Hepatocyte (in vitro differentiated cells): ENCODE data around the gene SLC7A5. TPM values are rescaled to one million over a fixed set of nuclear protein-coding genes. Genes with fewer than 3 reads are reported as not detected.
"Not testable (repeated sequence)": the region's sequence is repeated elsewhere in the genome, so short reads cannot be mapped to it uniquely, and the experiment has no call there.

ENCODE experiments used
- DNase-seq: peaks from one replicate; pipeline ENCODE4 v3.0.0-alpha.2; 2016; ENCODE audit warnings: low spot score
- H2AFZ ChIP-seq: fragments of 200-600 bp; sonication (generic); 2 replicates; pipeline ENCODE4 v1.6.0; 2016; ENCODE audit warnings: antibody characterized with exemption, mild to moderate bottlenecking
- H3K27ac ChIP-seq: fragments of 200-600 bp; sonication (generic); 2 replicates; pipeline ENCODE4 v1.5.1; 2016; ENCODE audit warnings: mild to moderate bottlenecking
- H3K27me3 ChIP-seq: fragments of 200-600 bp; sonication (generic); 2 replicates; pipeline ENCODE4 v1.6.1; 2016
- H3K36me3 ChIP-seq: fragments of 200-600 bp; sonication (generic); replicated peaks from 2 replicates; pipeline ENCODE4 v1.5.1; 2016; ENCODE audit warnings: low read depth; ENCODE audit not compliant: insufficient read depth
- H3K4me1 ChIP-seq: fragments of 200-600 bp; sonication (generic); 2 replicates; pipeline ENCODE4 v1.5.1; 2016; ENCODE audit warnings: mild to moderate bottlenecking, moderate library complexity; ENCODE audit not compliant: insufficient read depth
- H3K4me2 ChIP-seq: fragments of 200-600 bp; sonication (generic); 2 replicates; pipeline ENCODE4 v1.6.0; 2016
- H3K4me3 ChIP-seq: fragments of 200-600 bp; sonication (generic); 2 replicates; pipeline ENCODE4 v1.5.1; 2016; ENCODE audit warnings: mild to moderate bottlenecking
- H3K79me2 ChIP-seq: fragments of 200-600 bp; sonication (generic); 2 replicates; pipeline ENCODE4 v1.6.0; 2017; ENCODE audit warnings: mild to moderate bottlenecking
- H3K9me2 ChIP-seq: fragments of 200-600 bp; sonication (generic); replicated peaks from 2 replicates; pipeline ENCODE4 v1.6.0; 2017; ENCODE audit warnings: mild to moderate bottlenecking; ENCODE audit not compliant: insufficient read depth
- H3K9me3 ChIP-seq: fragments of 200-600 bp; sonication (generic); 2 replicates; pipeline ENCODE4 v1.5.1; 2016; ENCODE audit warnings: low read depth, mild to moderate bottlenecking
- H4K20me1 ChIP-seq: fragments of 200-600 bp; sonication (generic); 2 replicates; pipeline ENCODE4 v1.6.0; 2016; ENCODE audit warnings: mild to moderate bottlenecking; ENCODE audit not compliant: insufficient read depth, poor library complexity, severe bottlenecking
- CTCF ChIP-seq: fragments of 200-600 bp; sonication (generic); IDR thresholded peaks from 2 replicates; pipeline ENCODE4 v1.5.1; 2016; ENCODE audit warnings: antibody characterized with exemption, mild to moderate bottlenecking; ENCODE audit not compliant: poor library complexity
- EZH2 ChIP-seq: fragments of 200-600 bp; sonication (generic); IDR thresholded peaks from 2 replicates; pipeline ENCODE4 v1.6.1; 2016; ENCODE audit warnings: antibody characterized with exemption, mild to moderate bottlenecking, borderline replicate concordance
- EZH2phosphoT487 ChIP-seq: fragments of 200-600 bp; sonication (generic); IDR thresholded peaks from one replicate; pipeline ENCODE4 v1.6.1; 2018; ENCODE audit warnings: antibody characterized with exemption, mild to moderate bottlenecking, low read depth, moderate library complexity; ENCODE audit not compliant: unreplicated experiment, severe bottlenecking
- WGBS: methylation state at CpG from one replicate; pipeline ENCODE4 v1.1.6; 2016; ENCODE audit warnings: low lambda C conversion rate; ENCODE audit errors: missing lambda C conversion rate; 5-methylcytosine and 5-hydroxymethylcytosine counted together
- polyA plus RNA-seq: library from polyadenylated mRNA; unstranded; fragments of >200 nt; fragmentation: Nextera tagmentation; extraction: Ambion mirVana; gene quantifications from 2 replicates; pipeline ENCODE4 v1.2.1, GENCODE V29; 2016
- total RNA-seq: library from RNA; depleted of rRNA; stranded (reverse); fragments of >200 nt; gene quantifications from 2 replicates; pipeline ENCODE4 v1.2.3, GENCODE V29; 2014

SLC7A5 gene
- total and polyA plus RNA-seq, 2 experiments from 2014 or later, result 29.3 to 52.5 TPM

GRCh38 chr16:87787451-87788091, 81.7 kb downstream of the SLC7A5 start:
- not testable (repeated sequence) for H3K9me2 ChIP-seq, H3K79me2 ChIP-seq, H2AFZ ChIP-seq, H3K4me3 ChIP-seq, H3K36me3 ChIP-seq, H3K27me3 ChIP-seq, H3K4me2 ChIP-seq, DNase-seq, H4K20me1 ChIP-seq, H3K27ac ChIP-seq, H3K9me3 ChIP-seq
- 91% methylated on average over 2 of the region's 2 CpGs for WGBS
- H3K4me1 ChIP-seq, result peaks cover 17% of the 10 kb centered on the region

GRCh38 chr16:87784812-87785211, 84.5 kb downstream of the SLC7A5 start:
- WGBS, result 34% methylated on average over 10 of the region's 10 CpGs

GRCh38 chr16:87782033-87782432, 87.3 kb downstream of the SLC7A5 start:
- Histone ChIP-seq H4K20me1 (no peaks in the 10 kb centered on the region), H3K9me2 (no peaks in the 10 kb centered on the region), H3K4me1 (peaks cover 12% of the 10 kb centered on the region), H3K9me3 (no peaks in the 10 kb centered on the region), H3K4me3 (no peak overlapping the region), H2AFZ (no peak overlapping the region), H3K36me3 (no peaks in the 10 kb centered on the region), H3K4me2 (no peak overlapping the region), H3K79me2 (no peaks in the 10 kb centered on the region), H3K27ac (no peak overlapping the region), H3K27me3 (no peaks in the 10 kb centered on the region)
- WGBS, result 88% methylated on average over 4 of the region's 4 CpGs
- DNase-seq, result no peak
- TF ChIP-seq EZH2phosphoT487 (no peak), CTCF (no peak), EZH2 (no peak)

More at GRCh38 chr16:87784812-87785211, 84.5 kb downstream of the SLC7A5 start:
- no peaks in the 10 kb centered on the region for H3K9me3 ChIP-seq
- H4K20me1 ChIP-seq, result no peaks in the 10 kb centered on the region
- H3K4me1 ChIP-seq, result peaks cover 8% of the 10 kb centered on the region
- TF ChIP-seq CTCF (no peak), EZH2phosphoT487 (no peak), EZH2 (no peak)
- DNase-seq, result no peak
- no peaks in the 10 kb centered on the region for H3K27me3 ChIP-seq
- no peaks in the 10 kb centered on the region for H3K79me2 ChIP-seq
- H3K9me2 ChIP-seq, result no peaks in the 10 kb centered on the region
- no peak overlapping the region for H3K27ac ChIP-seq
- no peak overlapping the region for H3K4me3 ChIP-seq
- H2AFZ ChIP-seq, result peak overlapping the region; percentile 35
- H3K4me2 ChIP-seq, result no peak overlapping the region
- no peaks in the 10 kb centered on the region for H3K36me3 ChIP-seq

- 93% methylated on average over 10 of the region's 10 CpGs for whole genome bisulfite sequencing
- DNase-seq, result no peak
- H2AFZ ChIP-seq, result no peak overlapping the region
- no peak overlapping the region for H3K4me3 ChIP-seq
- no peaks in the 10 kb centered on the region for H3K27me3 ChIP-seq
- TF ChIP-seq EZH2 (no peak), CTCF (no peak), EZH2phosphoT487 (no peak)
- H3K9me2 ChIP-seq, result no peaks in the 10 kb centered on the region
- no peaks in the 10 kb centered on the region for H4K20me1 ChIP-seq
- no peak overlapping the region for H3K27ac ChIP-seq
- H3K4me1 ChIP-seq, result peaks cover 12% of the 10 kb centered on the region
- no peaks in the 10 kb centered on the region for H3K79me2 ChIP-seq
- no peaks in the 10 kb centered on the region for H3K9me3 ChIP-seq
- H3K4me2 ChIP-seq, result no peak overlapping the region
- H3K36me3 ChIP-seq, result no peaks in the 10 kb centered on the region
Observed at GRCh38 chr16:87780385-87780989, 88.8 kb downstream of the SLC7A5 start.
